ENCODE measurements around the gene MAP3K12. TPM values are rescaled to one million over a fixed set of nuclear protein-coding genes. Genes with fewer than 3 reads are reported as not detected.
"Not testable (repeated sequence)": the region's sequence is repeated elsewhere in the genome, so short reads cannot be mapped to it uniquely, and the experiment has no call there.

The MAP3K12 gene
- total and polyA plus RNA-seq, 10 of the 15 experiments (the other 5 are each of a cell fraction or from before 2014, with no cell fraction given): 0.45 to 14.9 (median 6.9) TPM

DNA sequence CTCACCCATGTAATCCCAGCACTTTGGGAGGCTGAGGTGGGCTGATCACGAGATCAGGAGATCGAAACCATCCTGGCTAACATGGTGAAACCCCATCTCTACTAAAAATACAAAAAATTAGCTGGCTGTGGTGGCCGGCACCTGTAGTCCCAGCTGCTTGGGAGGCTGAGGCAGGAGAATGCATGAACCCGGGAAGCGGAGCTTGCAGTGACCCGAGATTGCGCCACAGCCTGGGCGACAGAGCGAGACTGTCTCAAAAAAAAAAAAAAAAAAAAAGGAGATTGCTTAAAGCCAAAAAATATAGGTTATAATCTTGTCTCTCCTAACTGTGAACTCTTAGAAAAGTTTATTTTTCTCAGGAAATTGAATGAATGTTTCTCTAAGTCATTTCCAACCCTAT, 63.9 kb downstream of the MAP3K12 start:
- POLR2A ChIA-PET; intact Hi-C loops (cut with micrococcal nuclease; ENCODE audit: unreplicated experiment); H3K4me2 ChIP-seq (ENCODE audit: control insufficient read depth, insufficient read depth); in situ Hi-C loops (cut with MboI); ATAC-seq; H3K36me3 ChIP-seq (ENCODE audit: control insufficient read depth in 2 of 2, insufficient read depth in 2 of 2, low read length in 1 of 2); H2AFZ ChIP-seq (ENCODE audit: control insufficient read depth, low read depth, low read length); H3K27ac ChIP-seq (ENCODE audit: control insufficient read depth, insufficient read depth); H3K9ac ChIP-seq (ENCODE audit: control insufficient read depth, insufficient read depth, low read length); DNase-seq (ENCODE audit: low read depth, low spot score); H3K4me3 ChIP-seq; H3K4me1 ChIP-seq (ENCODE audit: control insufficient read depth, insufficient read depth, low read length); H3K27me3 ChIP-seq (replicated peaks in 1 of 2; ENCODE audit: control insufficient read depth in 2 of 2, insufficient read depth in 2 of 2, low read length in 1 of 2); SMC1A ChIA-PET (ENCODE audit: uncharacterized antibody, unreplicated experiment); H3K9me3 ChIP-seq (replicated peaks; ENCODE audit: control insufficient read depth, insufficient read depth, low read length); H3K79me2 ChIP-seq (ENCODE audit: control insufficient read depth, insufficient read depth, low read length); FAIRE-seq; CTCF ChIA-PET; H4K20me1 ChIP-seq (ENCODE audit: control insufficient read depth, insufficient read depth); BruUV-seq (replicated peaks): not testable (repeated sequence)
- 70% methylated on average over 8 of the region's 9 CpGs for WGBS (ENCODE audit: insufficient coverage, insufficient replicate concordance, low lambda C conversion rate, missing lambda C conversion rate)
- RAD21 ChIA-PET (ENCODE audit: unreplicated experiment): interaction anchor here (0.7 kb wide), 1 partner anchor 255 kb away, joined by 3 read pairs; the partner anchor contains the start of genes CSAD and ZNF740

DNA sequence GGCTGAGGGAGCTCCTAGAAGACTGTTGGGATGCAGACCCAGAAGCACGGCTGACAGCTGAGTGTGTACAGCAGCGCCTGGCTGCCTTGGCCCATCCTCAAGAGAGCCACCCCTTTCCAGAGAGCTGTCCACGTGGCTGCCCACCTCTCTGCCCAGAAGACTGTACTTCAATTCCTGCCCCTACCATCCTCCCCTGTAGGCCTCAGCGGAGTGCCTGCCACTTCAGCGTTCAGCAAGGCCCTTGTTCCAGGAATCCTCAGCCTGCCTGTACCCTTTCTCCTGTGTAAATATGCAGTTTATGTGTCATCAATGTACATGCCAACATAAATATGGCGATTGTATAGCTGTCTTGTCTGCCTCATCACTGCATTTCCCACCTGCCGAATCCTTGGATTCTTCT, 68.1 kb downstream of the MAP3K12 start:
- TF ChIP-seq BHLHE40 (IDR thresholded peaks at IDR 0.05; ENCODE audit: borderline replicate concordance in 1 of 2, low read depth in 2 of 2, low read length in 1 of 2) (no peak), NR2C1 (IDR thresholded peaks at IDR 0.05) (no peak), SPI1 (IDR thresholded peaks at IDR 0.05; ENCODE audit: borderline replicate concordance, insufficient read depth, low read depth, low read length) (no peak), KAT2A (conservative IDR thresholded peaks at IDR 0.05; ENCODE audit: control insufficient read depth, low read depth, low read length) (no peak), RELA (IDR thresholded peaks at IDR 0.05; ENCODE audit: borderline replicate concordance, partially characterized antibody) (no peak), RCOR1 (conservative IDR thresholded peaks at IDR 0.05; ENCODE audit: low read depth, low read length) (no peak), FOXM1 (IDR thresholded peaks at IDR 0.05; ENCODE audit: low read depth, low read length) (no peak)
- TF ChIP-seq, protein P1, sequence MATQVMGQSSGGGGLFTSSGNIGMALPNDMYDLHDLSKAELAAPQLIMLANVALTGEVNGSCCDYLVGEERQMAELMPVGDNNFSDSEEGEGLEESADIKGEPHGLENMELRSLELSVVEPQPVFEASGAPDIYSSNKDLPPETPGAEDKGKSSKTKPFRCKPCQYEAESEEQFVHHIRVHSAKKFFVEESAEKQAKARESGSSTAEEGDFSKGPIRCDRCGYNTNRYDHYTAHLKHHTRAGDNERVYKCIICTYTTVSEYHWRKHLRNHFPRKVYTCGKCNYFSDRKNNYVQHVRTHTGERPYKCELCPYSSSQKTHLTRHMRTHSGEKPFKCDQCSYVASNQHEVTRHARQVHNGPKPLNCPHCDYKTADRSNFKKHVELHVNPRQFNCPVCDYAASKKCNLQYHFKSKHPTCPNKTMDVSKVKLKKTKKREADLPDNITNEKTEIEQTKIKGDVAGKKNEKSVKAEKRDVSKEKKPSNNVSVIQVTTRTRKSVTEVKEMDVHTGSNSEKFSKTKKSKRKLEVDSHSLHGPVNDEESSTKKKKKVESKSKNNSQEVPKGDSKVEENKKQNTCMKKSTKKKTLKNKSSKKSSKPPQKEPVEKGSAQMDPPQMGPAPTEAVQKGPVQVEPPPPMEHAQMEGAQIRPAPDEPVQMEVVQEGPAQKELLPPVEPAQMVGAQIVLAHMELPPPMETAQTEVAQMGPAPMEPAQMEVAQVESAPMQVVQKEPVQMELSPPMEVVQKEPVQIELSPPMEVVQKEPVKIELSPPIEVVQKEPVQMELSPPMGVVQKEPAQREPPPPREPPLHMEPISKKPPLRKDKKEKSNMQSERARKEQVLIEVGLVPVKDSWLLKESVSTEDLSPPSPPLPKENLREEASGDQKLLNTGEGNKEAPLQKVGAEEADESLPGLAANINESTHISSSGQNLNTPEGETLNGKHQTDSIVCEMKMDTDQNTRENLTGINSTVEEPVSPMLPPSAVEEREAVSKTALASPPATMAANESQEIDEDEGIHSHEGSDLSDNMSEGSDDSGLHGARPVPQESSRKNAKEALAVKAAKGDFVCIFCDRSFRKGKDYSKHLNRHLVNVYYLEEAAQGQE (IDR thresholded peaks at IDR 0.05; ENCODE audit: low read depth, low read length): no peak
- Histone ChIP-seq H3K9ac (ENCODE audit: control insufficient read depth, insufficient read depth, low read length) (no peak overlapping the region), H3K36me3 (ENCODE audit: control insufficient read depth in 2 of 2, insufficient read depth in 2 of 2, low read length in 1 of 2) (no peaks in the 10 kb centered on the region), H3K9me3 (replicated peaks; ENCODE audit: control insufficient read depth, insufficient read depth, low read length) (no peaks in the 10 kb centered on the region), H3K79me2 (ENCODE audit: control insufficient read depth, insufficient read depth, low read length) (no peaks in the 10 kb centered on the region), H3K27ac (ENCODE audit: control insufficient read depth, insufficient read depth) (no peak overlapping the region), H3K4me2 (ENCODE audit: control insufficient read depth, insufficient read depth) (no peak overlapping the region), H2AFZ (ENCODE audit: control insufficient read depth, low read depth, low read length) (no peak overlapping the region), H3K4me3 (no peak overlapping the region), H3K4me1 (ENCODE audit: control insufficient read depth, insufficient read depth, low read length) (no peaks in the 10 kb centered on the region), H3K27me3 (replicated peaks in 1 of 2; ENCODE audit: control insufficient read depth in 2 of 2, insufficient read depth in 2 of 2, low read length in 1 of 2) (no peaks in the 10 kb centered on the region), H4K20me1 (ENCODE audit: control insufficient read depth, insufficient read depth) (no peaks in the 10 kb centered on the region)
- RAD21 ChIA-PET (ENCODE audit: unreplicated experiment): no interaction called here
- FAIRE-seq (no peak), DNase-seq (ENCODE audit: low read depth, low spot score) (no peak), ATAC-seq (no peak)
- intact Hi-C loops (cut with micrococcal nuclease; ENCODE audit: unreplicated experiment): no loop called here
- 62% methylated on average over 7 of the region's 7 CpGs for WGBS (ENCODE audit: insufficient coverage, insufficient replicate concordance, low lambda C conversion rate, missing lambda C conversion rate)
- POLR2A ChIA-PET: no interaction called here
- SMC1A ChIA-PET (ENCODE audit: uncharacterized antibody, unreplicated experiment): interaction anchor here (1.7 kb wide), 1 partner anchor 79 kb away, joined by 4 read pairs; no protein-coding TSS in a partner anchor
- CTCF ChIA-PET: interaction anchor here (1.4 to 2.8 kb wide), 2 partner anchors 10 to 79 kb away, joined by 6 to 9 read pairs; no protein-coding TSS in a partner anchor
- no TSS peak for BruUV-seq (replicated peaks)
- in situ Hi-C loops (cut with MboI): no loop called here
